ENCODE data around the gene CPEB4.

The CPEB4 gene

GRCh38 chr5:173868096-173868880 lies 19.9 kb upstream of the CPEB4 start:
- Histone ChIP-seq H3K79me2 (ENCODE audit: insufficient read depth, low read length) (no peaks in the 10 kb centered on the region), H4K20me1 (ENCODE audit: low read depth, low read length) (no peaks in the 10 kb centered on the region), H3K9ac (ENCODE audit: low read length) (no peak overlapping the region), H2AFZ (ENCODE audit: low read depth, low read length, severe bottlenecking) (no peak overlapping the region), H3K9me3 (ENCODE audit: insufficient read depth, low read length) (no peaks in the 10 kb centered on the region), H3K27ac (ENCODE audit: low read depth, low read length) (no peak overlapping the region), H3K36me3 (ENCODE audit: low read length) (no peaks in the 10 kb centered on the region), H3K27me3 (ENCODE audit: low read length) (no peaks in the 10 kb centered on the region), H3K4me3 (ENCODE audit: insufficient read depth, low read length, poor library complexity, severe bottlenecking) (no peak overlapping the region), H3K9me2 (replicated peaks; ENCODE audit: insufficient read depth, low read length) (no peaks in the 10 kb centered on the region), H3K4me2 (ENCODE audit: low read depth, low read length, poor library complexity, severe bottlenecking) (no peak overlapping the region), H3F3A (ENCODE audit: insufficient read depth) (no peaks in the 10 kb centered on the region)
- TF ChIP-seq EZH2phosphoT487 (conservative IDR thresholded peaks at IDR 0.05; ENCODE audit: low read length) (no peak), CTCF (IDR thresholded peaks at IDR 0.05; ENCODE audit: insufficient read depth, low read length, poor library complexity, severe bottlenecking) (no peak)

DNA sequence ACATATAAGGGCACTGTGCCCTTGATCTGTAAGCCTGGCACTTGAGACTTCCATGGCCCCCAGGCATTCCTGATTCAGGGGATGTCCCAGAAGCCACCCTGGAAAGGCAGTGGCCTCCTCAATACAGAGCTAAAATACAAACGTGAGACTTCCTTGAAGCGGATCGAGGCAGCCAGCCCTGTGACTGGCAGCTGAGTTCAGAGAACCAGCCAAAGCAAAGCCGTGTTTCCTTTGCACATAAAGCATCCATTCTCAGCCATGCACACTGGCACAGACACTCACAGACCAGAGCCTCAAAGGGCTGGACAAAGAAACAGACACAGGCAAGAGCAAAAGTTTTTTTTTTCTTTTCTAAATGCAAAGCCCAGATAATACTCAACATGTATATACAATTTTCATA lies 18.8 kb upstream of the CPEB4 start:
- Histone ChIP-seq H3K4me3 (ENCODE audit: insufficient read depth, low read length, poor library complexity, severe bottlenecking) (no peak overlapping the region), H3K27ac (ENCODE audit: low read depth, low read length) (no peak overlapping the region), H3K9ac (ENCODE audit: low read length) (no peak overlapping the region), H3K9me2 (replicated peaks; ENCODE audit: insufficient read depth, low read length) (no peaks in the 10 kb centered on the region), H3K79me2 (ENCODE audit: insufficient read depth, low read length) (no peaks in the 10 kb centered on the region), H3K4me2 (ENCODE audit: low read depth, low read length, poor library complexity, severe bottlenecking) (no peak overlapping the region), H2AFZ (ENCODE audit: low read depth, low read length, severe bottlenecking) (no peak overlapping the region), H3F3A (ENCODE audit: insufficient read depth) (no peaks in the 10 kb centered on the region), H4K20me1 (ENCODE audit: low read depth, low read length) (no peaks in the 10 kb centered on the region), H3K9me3 (ENCODE audit: insufficient read depth, low read length) (no peaks in the 10 kb centered on the region), H3K36me3 (ENCODE audit: low read length) (no peaks in the 10 kb centered on the region), H3K27me3 (ENCODE audit: low read length) (no peaks in the 10 kb centered on the region)
- TF ChIP-seq CTCF (IDR thresholded peaks at IDR 0.05; ENCODE audit: insufficient read depth, low read length, poor library complexity, severe bottlenecking) (no peak), EZH2phosphoT487 (conservative IDR thresholded peaks at IDR 0.05; ENCODE audit: low read length) (no peak)

GRCh38 chr5:173872957-173873305 lies 15.2 kb upstream of the CPEB4 start:
- H2AFZ ChIP-seq (ENCODE audit: low read depth, low read length, severe bottlenecking), result no peak overlapping the region
- H3K4me2 ChIP-seq (ENCODE audit: low read depth, low read length, poor library complexity, severe bottlenecking), result no peak overlapping the region
- H3K27ac ChIP-seq (ENCODE audit: low read depth, low read length), result no peak overlapping the region

More at GRCh38 chr5:173872957-173873305, 15.2 kb upstream of the CPEB4 start:
- Histone ChIP-seq H3K79me2 (ENCODE audit: insufficient read depth, low read length) (no peaks in the 10 kb centered on the region), H3K27me3 (ENCODE audit: low read length) (no peaks in the 10 kb centered on the region), H3K9me2 (replicated peaks; ENCODE audit: insufficient read depth, low read length) (no peaks in the 10 kb centered on the region), H3F3A (ENCODE audit: insufficient read depth) (no peaks in the 10 kb centered on the region), H3K9ac (ENCODE audit: low read length) (no peak overlapping the region), H3K36me3 (ENCODE audit: low read length) (no peaks in the 10 kb centered on the region), H3K9me3 (ENCODE audit: insufficient read depth, low read length) (no peaks in the 10 kb centered on the region), H4K20me1 (ENCODE audit: low read depth, low read length) (no peaks in the 10 kb centered on the region), H3K4me3 (ENCODE audit: insufficient read depth, low read length, poor library complexity, severe bottlenecking) (no peak overlapping the region)
- no peak for TF ChIP-seq CTCF (IDR thresholded peaks at IDR 0.05; ENCODE audit: insufficient read depth, low read length, poor library complexity, severe bottlenecking)
- no peak for TF ChIP-seq EZH2phosphoT487 (conservative IDR thresholded peaks at IDR 0.05; ENCODE audit: low read length)

Data from SU-DHL-6 (cell line).